H1 (cell line): Measurements from ENCODE around the gene ARHGEF18. TPM values are rescaled to one million over a fixed set of nuclear protein-coding genes. Genes with fewer than 3 reads are reported as not detected.

Source experiments
- CBX8 ChIP-seq: fragments of 300-800, 300-1000 bp; sonication (generic); IDR thresholded peaks from 2 replicates; pipeline ENCODE4 v1.7.1; 2016; ENCODE audit warnings: low read depth, low read length, borderline replicate concordance
- GABPA ChIP-seq: IDR thresholded peaks from 2 replicates; pipeline ENCODE4 v1.6.1; 2011; ENCODE audit warnings: mild to moderate bottlenecking, low read length, moderate library complexity, borderline replicate concordance; ENCODE audit not compliant: insufficient read depth
- NANOG ChIP-seq: IDR thresholded peaks from 2 replicates; pipeline ENCODE4 v1.6.1; 2011; ENCODE audit warnings: low read length, low read depth, mild to moderate bottlenecking, inconsistent platforms; ENCODE audit not compliant: insufficient read depth, poor library complexity, severe bottlenecking
- RNF2 ChIP-seq: fragments of 200-900, 300-1000 bp; sonication (generic); IDR thresholded peaks from 2 replicates; pipeline ENCODE4 v1.7.1; 2016; ENCODE audit warnings: borderline replicate concordance, low read depth, mild to moderate bottlenecking, antibody characterized with exemption, low read length; ENCODE audit not compliant: poor library complexity, severe bottlenecking; ENCODE audit errors: missing control alignments
- SP4 ChIP-seq: IDR thresholded peaks from 2 replicates; pipeline ENCODE4 v1.6.1; 2012; ENCODE audit warnings: low read length, inconsistent platforms
- ZNF274 ChIP-seq: IDR thresholded peaks from 2 replicates; pipeline ENCODE4 v1.7.0; 2012; ENCODE audit warnings: low read length, borderline replicate concordance; ENCODE audit errors: extremely low read depth
- polyA plus RNA-seq, 7 experiments: library from polyadenylated mRNA; depleted of rRNA in 3 of 7; stranded (reverse) in 5 of 7; unstranded in 2 of 7; fragments of >200 nt in 5 of 7; fragments of 200-250 nt in 2 of 7; gene quantifications; 1 replicate in 5 of 7; 2 replicates in 1 of 7; 4 replicates in 1 of 7; pipeline versions ENCODE4 v1.2.1 to v1.2.3, GENCODE V29; 2011 to 2013; ENCODE audit warnings: missing spikeins in 2 of 7, mixed read lengths in 2 of 7
- total RNA-seq: library from RNA; stranded (reverse); fragmentation: NEBNext Ultra II Directional; extraction: Animal tissue kit (Norgen Biotek cat#: 25700); gene quantifications from 2 replicates; pipeline ENCODE4 v1.2.1, GENCODE V29; 2021
- TF ChIP-seq, protein P1 (sequence below), 3 experiments: IDR thresholded peaks; 1 replicate in 2 of 3; 2 replicates in 1 of 3; pipeline versions ENCODE4 v1.5.1 to v1.6.1; 2011; ENCODE audit warnings: low read length in 3 of 3, mild to moderate bottlenecking in 3 of 3, inconsistent platforms in 2 of 3, low read depth in 1 of 3, moderate library complexity in 1 of 3; ENCODE audit not compliant: insufficient read depth in 1 of 3; ENCODE audit errors: control extremely low read depth in 1 of 3

ARHGEF18 gene
- total and polyA plus RNA-seq, 2 of the 8 experiments (the other 6 are each of a cell fraction or from before 2014, with no cell fraction given), result 12.2 to 35.9 TPM

DNA sequence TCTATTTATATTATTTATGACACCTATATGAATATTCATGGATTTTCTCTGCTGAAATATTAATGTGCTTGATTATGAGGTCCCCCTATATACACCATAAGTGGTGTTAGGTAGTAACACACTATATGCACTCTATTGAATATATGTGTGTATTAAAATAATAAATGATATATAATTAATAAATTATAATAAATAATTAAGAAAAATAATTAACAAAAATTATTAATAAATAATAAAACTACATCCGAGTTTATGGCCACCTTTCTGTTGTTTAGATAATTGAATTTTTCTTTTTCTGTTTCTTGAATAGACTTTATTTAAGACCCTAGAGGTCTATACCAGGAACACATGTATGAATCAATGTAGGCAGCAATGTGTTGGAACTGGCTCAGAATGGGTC lies 20.9 kb upstream of the ARHGEF18 start (continued):
- TF ChIP-seq, protein P1, sequence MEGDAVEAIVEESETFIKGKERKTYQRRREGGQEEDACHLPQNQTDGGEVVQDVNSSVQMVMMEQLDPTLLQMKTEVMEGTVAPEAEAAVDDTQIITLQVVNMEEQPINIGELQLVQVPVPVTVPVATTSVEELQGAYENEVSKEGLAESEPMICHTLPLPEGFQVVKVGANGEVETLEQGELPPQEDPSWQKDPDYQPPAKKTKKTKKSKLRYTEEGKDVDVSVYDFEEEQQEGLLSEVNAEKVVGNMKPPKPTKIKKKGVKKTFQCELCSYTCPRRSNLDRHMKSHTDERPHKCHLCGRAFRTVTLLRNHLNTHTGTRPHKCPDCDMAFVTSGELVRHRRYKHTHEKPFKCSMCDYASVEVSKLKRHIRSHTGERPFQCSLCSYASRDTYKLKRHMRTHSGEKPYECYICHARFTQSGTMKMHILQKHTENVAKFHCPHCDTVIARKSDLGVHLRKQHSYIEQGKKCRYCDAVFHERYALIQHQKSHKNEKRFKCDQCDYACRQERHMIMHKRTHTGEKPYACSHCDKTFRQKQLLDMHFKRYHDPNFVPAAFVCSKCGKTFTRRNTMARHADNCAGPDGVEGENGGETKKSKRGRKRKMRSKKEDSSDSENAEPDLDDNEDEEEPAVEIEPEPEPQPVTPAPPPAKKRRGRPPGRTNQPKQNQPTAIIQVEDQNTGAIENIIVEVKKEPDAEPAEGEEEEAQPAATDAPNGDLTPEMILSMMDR (IDR thresholded peaks at IDR 0.05; ENCODE audit: control extremely low read depth in 1 of 3, insufficient read depth in 1 of 3, low read depth in 1 of 3, low read length in 3 of 3), result no peak
- TF ChIP-seq RNF2 (no peak), ZNF274 (no peak), CBX8 (no peak), NANOG (no peak), GABPA (no peak), SP4 (no peak)
